NCI-H2227 treated with DMSO at 0.1 percent for 48 hours (cell line): ENCODE measurements around the gene GRIN1.

Experiments
- DNase-seq: peaks from one replicate; lab custom pipeline; 2025; lab: John Stamatoyannopoulos, UW

GRIN1 gene

DNA sequence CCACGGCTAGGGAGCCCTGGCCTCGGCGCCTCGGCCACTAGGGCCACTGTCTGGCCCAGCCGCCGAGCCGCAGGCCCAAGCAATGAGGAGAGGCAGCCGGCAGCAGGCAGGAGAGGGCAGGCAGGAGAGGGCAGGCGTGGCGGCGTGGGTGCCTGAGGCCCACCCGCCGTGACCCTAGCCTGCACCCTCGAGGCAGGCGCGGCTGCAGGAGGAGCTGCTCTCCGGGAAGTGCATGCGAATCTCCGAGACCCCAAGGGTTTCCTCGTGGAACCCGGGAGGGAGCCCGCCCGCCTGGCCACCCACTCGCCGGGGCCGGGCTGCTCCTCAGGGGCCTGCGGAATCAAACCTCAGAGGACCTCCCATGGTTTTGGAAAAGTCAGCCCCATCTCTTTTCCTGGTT is 9.3 kb downstream of the GRIN1 start:
- no peak for DNase-seq

DNA sequence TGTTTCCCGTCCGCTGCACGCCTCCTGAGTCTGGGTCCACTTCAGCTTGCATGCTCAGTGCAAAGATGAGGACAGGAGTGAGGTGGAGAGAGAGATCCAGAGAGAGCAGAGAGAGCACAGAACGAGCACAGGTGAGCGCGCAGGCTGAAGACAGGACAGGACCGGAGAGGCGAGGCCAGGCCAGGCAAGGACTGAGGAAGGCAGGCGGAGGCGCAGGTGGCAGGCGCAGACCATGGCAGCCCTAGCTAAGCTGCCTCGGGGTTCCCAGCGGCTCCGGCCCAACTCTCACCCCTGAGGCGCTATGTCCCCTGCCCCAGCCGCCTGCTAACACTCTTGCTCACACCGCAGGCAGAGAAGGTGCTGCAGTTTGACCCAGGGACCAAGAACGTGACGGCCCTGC is 9.7 kb downstream of the GRIN1 start:
- DNase-seq = no peak

DNA sequence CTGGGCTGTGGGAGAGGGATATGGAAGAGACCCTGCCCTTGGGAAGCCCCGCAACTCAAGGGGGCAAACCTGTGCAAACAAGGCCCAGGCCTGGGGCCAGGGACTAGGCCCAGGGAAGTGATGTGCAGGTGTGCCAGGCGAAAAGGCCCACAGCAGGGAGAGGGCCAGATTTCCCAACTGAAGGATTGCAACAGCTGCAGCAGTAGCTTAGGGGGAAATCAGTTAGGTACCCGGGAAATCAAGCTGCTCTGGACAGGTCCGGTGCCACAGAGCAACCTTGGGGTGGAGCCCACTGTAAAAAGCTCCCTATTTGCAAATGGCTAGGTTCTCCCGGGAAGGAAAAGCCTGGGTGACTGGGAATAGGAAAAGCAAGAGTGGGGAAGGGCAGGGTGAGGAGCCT is 10.4 kb downstream of the GRIN1 start:
- no peak for DNase-seq

DNA sequence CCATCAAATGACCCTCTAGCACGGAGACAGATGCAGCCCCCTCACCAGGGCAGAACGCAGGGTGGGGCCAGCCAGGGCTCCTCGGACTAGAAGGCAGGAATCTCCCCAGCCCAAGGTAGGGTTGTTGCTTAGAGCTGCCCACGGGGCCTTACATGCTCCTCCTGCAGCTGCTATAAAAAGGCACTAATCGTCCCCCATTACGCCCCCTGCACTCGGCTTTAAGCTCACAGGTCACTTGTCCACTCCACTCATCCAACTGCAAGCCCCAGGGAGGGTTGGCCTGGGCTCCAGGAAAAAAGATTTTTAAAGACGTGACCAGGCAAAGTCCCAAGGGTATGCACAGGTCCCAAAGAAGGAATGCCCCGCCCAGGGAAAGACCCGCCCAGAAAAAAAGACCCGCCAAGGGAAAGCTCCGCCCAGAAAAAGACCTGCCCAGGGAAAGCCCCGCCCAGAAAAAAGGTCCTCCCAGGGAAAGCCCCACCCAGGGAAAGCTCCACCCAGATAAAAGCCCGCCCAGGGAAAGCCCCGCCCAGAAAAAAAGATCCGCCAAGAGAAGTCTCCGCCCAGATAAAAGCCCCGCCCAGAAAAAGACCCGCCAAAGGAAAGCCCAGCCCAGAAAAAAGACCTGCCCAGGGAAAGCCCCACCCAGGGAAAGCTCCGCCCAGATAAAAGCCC is 11.1 kb downstream of the GRIN1 start:
- no peak for DNase-seq

DNA sequence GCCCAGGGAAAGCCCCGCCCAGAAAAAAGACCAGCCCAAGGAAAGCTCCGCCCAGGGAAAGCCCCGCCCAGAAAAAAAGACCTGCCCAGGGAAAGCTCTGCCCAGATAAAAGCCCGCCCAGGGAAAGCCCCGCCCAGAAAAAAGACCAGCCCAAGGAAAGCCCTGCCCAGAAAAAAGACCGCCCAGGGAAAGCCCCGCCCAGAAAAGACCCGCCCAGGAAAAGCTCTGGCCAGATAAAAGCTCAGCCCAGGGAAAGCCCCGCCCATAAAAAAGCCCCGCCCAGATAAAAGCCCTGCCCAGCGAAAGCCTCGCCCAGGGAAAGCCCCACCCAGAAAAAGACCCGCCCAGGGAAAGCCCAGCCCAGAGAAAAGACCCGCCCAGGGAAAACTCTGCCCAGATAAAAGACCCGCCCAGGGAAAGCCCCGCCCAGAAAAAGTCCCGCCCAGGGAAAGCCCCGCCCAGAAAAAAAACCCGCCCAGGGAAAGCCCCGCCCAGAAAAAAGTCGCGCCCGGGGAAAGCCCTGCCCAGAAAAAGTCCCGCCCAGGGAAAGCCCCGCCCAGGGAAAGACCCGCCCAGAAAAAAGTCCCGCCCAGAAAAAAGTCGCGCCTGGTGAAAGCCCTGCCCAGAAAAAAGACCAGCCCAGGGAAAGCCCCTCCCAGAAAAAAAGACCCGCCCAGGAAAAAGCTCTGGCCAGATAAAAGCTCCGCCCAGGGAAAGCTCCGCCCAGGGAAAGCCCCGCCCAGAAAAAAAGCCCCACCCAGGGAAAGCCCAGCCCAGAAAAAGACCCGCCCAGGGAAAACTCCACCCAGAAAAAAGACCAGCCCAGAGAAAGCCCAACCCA is 11.9 kb downstream of the GRIN1 start:
- no peak for DNase-seq

DNA sequence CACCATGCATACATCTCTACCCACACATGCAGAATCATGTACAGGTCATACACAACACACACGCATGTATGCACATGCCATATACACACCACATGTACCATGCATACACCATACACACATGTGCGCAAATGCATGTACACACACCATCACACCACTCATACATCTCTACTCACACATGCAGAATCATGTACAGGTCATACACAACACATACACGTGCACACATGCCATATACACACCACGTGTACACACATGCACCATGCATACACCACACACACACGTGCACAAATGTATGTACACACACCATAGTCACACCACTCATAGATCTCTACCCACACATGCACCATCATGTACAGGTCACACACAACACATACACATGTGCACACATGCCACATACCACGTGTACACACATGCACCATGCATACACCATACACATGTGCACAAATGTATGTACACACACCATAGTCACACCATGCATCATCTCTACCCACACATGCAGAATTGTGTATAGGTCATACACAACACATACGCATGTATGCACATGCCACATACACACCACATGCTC is 14.0 kb downstream of the GRIN1 start:
- DNase-seq = no peak

DNA sequence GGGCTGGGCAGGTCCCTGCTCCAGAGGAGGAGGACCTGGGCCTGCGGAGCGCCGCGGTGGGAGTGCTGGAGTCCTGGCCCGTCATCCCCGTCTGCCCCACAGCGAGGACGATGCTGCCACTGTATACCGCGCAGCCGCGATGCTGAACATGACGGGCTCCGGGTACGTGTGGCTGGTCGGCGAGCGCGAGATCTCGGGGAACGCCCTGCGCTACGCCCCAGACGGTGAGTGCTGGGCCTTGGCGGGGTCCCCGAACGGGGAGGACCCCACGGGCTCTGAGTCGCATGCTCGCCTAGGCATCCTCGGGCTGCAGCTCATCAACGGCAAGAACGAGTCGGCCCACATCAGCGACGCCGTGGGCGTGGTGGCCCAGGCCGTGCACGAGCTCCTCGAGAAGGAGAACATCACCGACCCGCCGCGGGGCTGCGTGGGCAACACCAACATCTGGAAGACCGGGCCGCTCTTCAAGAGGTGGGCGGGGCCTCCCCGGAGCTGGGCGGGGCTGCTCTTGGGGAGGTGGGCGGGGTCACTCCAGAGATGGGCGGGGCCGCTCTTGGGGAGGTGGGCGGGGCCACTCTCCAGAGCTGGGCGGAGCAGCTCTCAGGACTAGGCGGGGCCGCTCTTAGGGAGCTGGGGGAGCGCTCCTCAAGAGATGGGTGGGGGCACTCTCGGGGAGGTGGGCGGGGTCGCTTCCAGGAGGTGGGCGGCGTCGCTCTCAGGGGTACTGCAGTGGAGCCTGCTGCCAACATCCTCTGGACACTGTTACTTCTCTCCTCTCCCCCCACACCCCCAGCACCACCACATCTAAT is 17.8 kb downstream of the GRIN1 start:
- no peak for DNase-seq

DNA sequence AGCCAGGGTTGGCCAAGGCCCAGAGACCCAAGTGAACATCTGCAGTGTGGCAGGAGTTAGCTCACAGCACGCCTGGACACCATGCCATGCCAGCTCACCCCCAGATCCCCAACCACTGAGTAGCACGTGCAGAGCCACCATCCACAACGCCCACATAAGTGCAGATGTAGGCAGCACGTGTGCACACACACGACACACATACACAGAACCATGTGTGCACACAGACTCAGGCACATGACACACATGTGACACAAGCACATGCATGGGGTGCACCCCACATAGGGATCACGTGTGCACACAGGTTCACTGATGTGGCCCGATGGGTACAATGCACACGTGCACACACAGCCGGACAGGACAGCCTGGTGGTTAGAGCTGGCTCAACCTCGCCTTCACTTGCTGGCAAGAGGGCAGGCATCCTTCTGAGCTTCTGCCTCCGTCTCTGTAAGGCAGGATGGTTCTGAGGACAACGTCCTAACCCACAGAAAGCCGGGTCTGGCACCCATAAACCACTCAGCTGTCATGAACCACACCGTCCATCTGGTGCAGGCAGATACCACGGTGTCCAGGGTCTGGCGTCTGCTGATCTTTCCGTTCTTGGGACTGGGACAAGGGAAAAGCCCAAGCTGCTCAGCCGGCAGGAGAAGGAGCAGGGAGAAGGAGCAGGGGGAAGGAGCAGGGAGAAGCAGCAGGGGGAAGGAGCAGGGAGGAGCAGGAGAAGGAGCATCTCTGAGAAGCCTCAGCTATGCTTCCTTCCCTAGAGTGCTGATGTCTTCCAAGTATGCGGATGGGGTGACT is 18.9 kb downstream of the GRIN1 start:
- no peak for DNase-seq

DNA sequence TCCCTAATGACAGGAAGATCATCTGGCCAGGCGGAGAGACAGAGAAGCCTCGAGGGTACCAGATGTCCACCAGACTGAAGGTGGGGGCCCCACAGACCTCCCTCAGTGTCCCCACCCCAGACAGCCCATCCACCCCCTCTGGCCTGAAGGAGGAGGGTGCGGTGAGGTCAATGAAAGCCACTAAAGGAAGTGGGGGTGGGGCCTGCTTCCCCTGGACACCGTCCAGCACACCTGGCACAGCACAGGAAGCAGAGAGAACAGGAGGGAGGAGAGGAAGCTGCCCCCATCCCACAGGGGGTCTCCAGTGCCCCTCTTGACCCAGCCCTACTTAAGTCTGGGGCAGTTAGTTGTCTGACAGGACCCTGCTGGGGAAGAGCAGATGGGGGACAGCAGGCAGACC is 19.7 kb downstream of the GRIN1 start:
- no peak for DNase-seq

DNA sequence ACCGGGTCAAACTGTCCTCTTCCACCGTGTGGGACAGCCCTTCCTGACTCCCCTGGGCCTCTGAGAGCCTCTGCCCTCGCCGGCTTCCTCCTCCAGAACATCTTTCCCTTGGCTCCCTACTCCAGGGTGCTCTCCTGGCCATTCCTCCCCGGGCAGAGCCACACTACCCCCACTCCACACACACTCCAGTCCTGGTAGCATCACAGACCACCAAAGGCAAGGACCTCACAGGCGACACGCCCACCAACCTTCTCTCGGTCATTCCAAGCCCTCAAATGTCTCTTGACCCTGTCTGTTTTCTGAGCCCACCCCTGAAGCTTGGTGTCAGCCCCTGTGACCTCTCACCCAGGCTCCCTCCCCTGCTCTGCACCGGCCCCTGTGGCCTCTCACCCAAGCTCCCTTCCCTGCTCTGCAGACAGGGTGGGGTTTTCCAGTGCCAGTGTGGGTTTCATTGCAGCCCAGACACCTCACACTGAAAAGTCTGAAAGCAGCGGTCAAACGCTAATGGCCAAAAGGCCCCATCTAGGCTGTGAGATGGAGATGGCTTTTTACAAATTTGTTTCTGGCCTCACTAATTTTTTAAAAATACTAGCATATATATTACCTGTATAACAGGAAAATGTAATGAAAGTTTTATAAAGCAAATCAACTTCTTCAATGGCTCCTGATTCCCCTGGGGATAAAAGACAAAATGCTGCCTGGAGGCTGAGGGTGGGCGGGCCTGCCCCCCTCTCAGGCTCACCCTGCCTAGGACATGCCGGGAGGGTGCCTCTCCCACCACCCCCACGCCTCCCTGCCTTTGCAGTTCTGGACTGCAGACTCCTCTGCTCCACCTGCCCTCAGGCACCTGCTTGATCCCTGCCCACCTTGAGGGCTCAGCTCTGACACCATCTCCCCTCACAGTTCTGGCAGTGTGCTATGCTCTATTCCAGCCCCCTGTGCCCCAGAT is 20.4 kb downstream of the GRIN1 start:
- no peak for DNase-seq

DNA sequence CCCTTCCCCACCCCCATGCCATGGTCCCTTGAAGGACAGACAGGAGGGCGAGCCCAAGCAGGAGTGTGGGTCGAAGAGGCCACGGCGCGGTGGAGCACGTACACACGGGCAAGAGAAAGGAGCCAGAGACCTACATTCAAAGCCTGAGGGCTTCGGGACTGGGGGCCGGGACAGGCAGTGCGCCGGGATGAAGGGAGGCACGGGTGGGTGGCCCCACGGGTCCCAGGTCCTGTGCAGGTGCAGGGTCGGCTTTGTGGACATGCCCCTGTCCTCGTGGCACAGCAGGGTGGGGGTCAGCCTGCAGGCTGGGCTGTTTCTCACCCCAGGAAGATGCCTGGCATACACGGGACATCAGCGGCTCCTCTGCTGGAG is 21.1 kb downstream of the GRIN1 start:
- no peak for DNase-seq

DNA sequence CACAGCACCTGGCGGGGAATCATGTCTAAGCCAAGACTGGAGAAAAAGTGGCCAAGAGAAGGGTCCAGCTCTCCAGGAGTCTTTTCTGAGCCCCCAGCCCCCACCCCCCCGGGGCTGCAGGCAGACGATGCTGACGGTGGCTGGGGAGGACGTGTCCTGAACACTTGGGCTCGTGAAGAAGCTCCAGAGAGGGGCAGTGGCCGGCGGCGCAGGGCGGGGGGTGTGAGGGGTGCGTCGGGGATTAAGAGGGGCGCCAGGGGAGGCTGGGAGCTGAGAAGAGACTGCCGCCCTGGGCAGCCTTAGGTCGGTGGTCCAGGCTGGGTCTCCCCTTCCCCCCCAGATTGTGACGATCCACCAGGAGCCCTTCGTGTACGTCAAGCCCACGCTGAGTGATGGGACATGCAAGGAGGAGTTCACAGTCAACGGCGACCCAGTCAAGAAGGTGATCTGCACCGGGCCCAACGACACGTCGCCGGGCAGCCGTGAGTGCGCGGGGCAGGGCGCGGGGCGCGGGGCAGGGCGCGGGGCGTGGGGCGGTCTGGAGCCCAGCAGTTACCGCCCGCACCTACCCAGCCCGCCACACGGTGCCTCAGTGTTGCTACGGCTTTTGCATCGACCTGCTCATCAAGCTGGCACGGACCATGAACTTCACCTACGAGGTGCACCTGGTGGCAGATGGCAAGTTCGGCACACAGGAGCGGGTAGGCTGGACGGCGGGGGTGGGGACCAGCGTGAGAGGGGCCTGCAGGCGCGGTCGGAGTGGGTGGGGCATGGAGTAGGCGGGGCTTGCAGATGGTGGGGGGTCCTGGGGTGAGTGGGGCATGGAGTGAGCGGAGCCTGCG is 22.0 kb downstream of the GRIN1 start:
- no peak for DNase-seq

DNA sequence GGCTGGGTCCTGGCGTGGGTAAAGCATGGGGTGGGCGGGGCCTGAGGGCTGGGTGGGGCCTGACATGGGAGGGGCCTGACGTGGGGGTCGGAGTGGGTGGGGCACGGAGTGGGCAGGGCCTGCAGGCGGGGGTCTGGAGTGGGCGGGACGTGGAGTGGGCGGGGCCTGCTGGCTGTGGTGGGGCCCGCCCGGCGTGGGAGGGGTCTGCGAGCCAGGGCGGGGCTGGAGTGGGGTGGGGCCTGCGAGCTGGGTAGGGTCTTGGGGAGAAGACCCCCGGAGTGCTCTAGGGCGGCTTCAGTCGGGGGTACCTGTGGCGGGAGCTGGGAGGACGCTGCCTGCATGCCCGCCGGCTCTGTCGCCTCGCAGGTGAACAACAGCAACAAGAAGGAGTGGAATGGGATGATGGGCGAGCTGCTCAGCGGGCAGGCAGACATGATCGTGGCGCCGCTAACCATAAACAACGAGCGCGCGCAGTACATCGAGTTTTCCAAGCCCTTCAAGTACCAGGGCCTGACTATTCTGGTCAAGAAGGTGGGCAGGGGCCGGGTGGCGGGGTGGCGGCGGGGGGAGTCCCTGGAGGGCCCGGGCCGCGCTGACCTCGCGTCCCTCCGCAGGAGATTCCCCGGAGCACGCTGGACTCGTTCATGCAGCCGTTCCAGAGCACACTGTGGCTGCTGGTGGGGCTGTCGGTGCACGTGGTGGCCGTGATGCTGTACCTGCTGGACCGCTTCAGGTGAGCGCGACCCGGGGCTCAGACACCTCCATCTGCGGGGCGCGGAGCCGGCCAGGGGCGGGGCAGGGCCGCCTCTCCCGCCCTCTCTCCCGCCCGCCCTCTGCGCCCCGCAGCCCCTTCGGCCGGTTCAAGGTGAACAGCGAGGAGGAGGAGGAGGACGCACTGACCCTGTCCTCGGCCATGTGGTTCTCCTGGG is 22.9 kb downstream of the GRIN1 start:
- no peak for DNase-seq

DNA sequence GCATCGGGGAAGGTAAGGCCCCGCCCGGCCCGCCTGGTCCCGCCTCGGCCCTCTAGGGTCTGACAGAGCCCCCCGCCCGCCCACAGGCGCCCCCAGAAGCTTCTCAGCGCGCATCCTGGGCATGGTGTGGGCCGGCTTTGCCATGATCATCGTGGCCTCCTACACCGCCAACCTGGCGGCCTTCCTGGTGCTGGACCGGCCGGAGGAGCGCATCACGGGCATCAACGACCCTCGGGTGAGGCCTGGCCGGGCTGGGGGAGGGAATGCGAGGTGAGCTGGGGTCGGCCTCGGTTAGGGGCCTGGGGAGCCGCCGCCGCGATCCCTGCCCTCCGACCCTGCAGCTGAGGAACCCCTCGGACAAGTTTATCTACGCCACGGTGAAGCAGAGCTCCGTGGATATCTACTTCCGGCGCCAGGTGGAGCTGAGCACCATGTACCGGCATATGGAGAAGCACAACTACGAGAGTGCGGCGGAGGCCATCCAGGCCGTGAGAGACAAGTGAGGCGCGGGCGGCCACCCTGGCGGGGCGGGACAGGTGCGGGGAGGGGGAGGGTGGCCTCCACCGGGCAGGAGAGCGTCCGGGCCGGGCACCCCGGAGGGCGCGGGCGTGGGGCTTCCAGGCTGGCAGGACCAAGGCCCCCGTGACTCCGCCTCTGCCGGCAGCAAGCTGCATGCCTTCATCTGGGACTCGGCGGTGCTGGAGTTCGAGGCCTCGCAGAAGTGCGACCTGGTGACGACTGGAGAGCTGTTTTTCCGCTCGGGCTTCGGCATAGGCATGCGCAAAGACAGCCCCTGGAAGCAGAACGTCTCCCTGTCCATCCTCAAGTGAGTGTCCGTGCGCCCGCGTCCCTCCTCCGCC is 23.8 kb downstream of the GRIN1 start:
- no peak for DNase-seq

DNA sequence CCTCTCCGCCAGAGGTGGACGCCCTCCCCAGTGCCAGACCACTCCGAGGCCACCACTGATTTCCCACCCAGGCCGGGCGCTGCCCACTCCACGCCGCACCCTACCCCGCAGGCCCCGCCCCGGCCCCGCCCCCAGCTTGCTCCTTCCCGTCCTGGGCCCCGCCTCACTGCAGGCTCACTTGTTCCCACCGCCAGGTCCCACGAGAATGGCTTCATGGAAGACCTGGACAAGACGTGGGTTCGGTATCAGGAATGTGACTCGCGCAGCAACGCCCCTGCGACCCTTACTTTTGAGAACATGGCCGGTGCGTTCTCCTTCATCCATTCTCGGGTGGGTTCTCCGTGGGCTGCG is 24.4 kb downstream of the GRIN1 start:
- no peak for DNase-seq

DNA sequence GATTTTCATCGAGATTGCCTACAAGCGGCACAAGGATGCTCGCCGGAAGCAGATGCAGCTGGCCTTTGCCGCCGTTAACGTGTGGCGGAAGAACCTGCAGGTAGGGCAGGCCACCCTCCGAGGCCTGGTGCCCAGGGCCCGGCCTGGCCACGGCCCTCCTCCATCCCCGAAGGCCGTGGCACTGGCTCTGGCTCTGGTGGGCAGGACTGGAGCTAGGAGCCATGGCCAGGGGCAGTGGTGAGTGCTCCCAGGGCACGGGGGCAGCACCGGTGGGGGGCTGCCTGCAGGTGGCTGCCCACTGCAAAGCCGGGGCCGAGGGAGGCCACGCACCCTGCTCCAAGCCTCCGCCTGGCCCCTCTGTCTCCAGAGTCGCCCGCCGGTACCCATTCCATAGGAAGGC is 24.9 kb downstream of the GRIN1 start:
- no peak for DNase-seq

DNA sequence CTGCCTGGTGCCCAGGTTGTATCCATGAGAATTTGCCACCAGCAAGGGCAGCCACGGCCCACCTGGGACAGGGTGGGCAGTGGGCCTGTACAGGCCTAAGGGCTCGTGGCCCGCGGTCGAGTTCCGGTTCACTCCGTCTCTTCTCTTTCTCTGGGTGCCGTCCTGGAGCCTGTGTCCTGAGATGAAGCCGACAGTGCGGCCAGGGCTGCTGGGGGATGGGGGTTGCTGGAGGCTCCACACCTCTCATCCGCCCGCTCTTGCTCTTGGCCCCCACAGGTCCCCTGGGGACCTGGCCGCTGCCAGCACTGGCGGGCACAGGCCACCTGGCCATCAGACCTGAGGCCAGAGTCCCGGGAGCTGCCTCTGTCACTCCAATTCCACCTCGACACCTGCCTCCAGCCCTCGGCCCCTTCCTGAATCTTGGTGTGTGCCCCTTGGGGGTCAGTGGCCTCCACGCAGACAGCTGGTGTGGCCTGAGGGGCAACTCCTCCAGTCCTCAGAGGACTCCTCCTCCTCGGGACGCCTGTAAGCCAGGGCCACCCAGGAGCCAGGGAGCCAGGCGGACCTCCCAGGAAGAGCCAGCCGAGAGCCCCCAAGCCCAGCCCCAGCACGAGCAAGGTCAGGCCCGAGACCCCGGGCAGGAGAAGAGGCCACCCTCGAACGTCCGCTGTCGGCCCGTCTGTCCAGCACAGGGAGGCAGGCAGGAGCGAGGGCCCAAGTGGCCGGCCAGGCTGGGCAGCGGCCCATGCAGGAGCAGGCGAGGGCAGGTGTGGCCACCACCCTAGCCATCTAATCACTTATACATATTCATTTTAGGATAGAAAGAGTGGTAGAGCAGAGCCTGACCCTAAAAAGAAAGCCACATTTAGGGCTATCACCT is 25.7 kb downstream of the GRIN1 start:
- no peak for DNase-seq
